Pancreas (tissue), 10 donors: ENCODE measurements around the gene ACSF3. TPM values are rescaled to one million over a fixed set of nuclear protein-coding genes. Genes with fewer than 3 reads are reported as not detected.

Experiments
- ATAC-seq, 4 donors: fragments of 200-7000 bp; cut with Tn5 transposase; one replicate each; pipeline versions ENCODE4 v1.8.0 to v1.9.1; 2020; ENCODE audit warnings: mild to moderate bottlenecking in 4 of 4, moderate library complexity in 4 of 4
- DNase-seq, 6 donors: peaks; one replicate each; pipeline ENCODE4 v3.0.0-alpha.2; 2020
- FAIRE-seq: peaks from 2 replicates; lab custom pipeline; 2012; peaks lifted over from hg19 to GRCh38; lab: Jason Lieb, UNC
- H3K27ac ChIP-seq, 4 donors: fragments of 200-600 bp; sonication (generic); 1 replicate in 3 of 4; 2 replicates in 1 of 4; pipeline versions ENCODE4 v1.5.0 to v1.8.0; 2020
- H3K27me3 ChIP-seq, 4 donors: fragments of 200-600 bp; one replicate each; pipeline ENCODE4 v1.8.0; 2021
- H3K36me3 ChIP-seq, 3 donors: fragments of 200-600 bp; sonication (generic) in 1 of 3; one replicate each; pipeline versions ENCODE4 v1.5.0 to v1.8.0; 2020 to 2021
- H3K4me1 ChIP-seq, 3 donors: fragments of 200-600 bp; one replicate each; pipeline ENCODE4 v1.8.0; 2021
- H3K4me3 ChIP-seq, 4 donors: fragments of 200-600 bp; sonication (generic) in 2 of 4; one replicate each; pipeline versions ENCODE4 v1.5.0 to v1.8.0; 2020 to 2021
- H3K9me3 ChIP-seq, 4 donors: fragments of 200-600 bp; one replicate each; pipeline ENCODE4 v1.8.0; 2021
- CTCF ChIP-seq, 4 donors: fragments of 200-600 bp; sonication (generic) in 3 of 4; IDR thresholded peaks; one replicate each; pipeline versions ENCODE4 v1.5.0 to v1.8.0; 2021; ENCODE audit warnings: antibody characterized with exemption in 4 of 4
- WGBS, 2 donors: extraction: QIAGEN DNeasy Blood & Tissue Kit; methylation state at CpG; one replicate each; pipeline ENCODE4 v1.1.7; 2013; 5-methylcytosine and 5-hydroxymethylcytosine counted together
- intact Hi-C, 3 donors: fragments of 100-400 bp; cut with DNase I; formaldehyde crosslinking; loops; one replicate each; pipeline versions ENCODE4 v1.11.1 to v1.14.2; 2022
- polyA plus RNA-seq, 2 donors: library from polyadenylated mRNA; stranded (reverse); fragments of 200-250 nt; gene quantifications; one replicate each; pipeline ENCODE4 v1.2.3, GENCODE V29; 2013
- total RNA-seq, 6 donors: library from RNA; stranded (reverse); fragmentation: NEBNext Ultra II Directional in 4 of 6; extraction: Animal tissue kit (Norgen Biotek cat#: 25700) in 4 of 6; gene quantifications; one replicate each; pipeline versions ENCODE4 v1.2.1 to v1.2.4, GENCODE V29; 2021 to 2023
- donor health status: healthy with polysubstance abuse.
- donor health status: DM: no; HTN: no; CAD: no; lungs with moderate emphysema.
- donor health status: DM: no; HTN: no; CAD: no.
- donor health status: control.
- donor health status: control.
- donor health status: Bipolar disorder and iron deficiency.
- donor health status: DM: yes; HTN: yes; CAD: no.
- donor health status: DM: no; HTN: no; CAD: no.
- donor health status: DM: no; HTN: no; CAD: no.
- donor health status: DM: yes; HTN: yes; CAD: no.

ACSF3 gene
- total and polyA plus RNA-seq, 8 donors: 17.3 to 36.9 (median 20.8) TPM

GRCh38 chr16:89156740-89157645 is 63.3 kb downstream of the ACSF3 start:
- H3K36me3 ChIP-seq: peaks cover 0 to 1% (median 0%) of the 10 kb centered on the region in 3 donors
- DNase-seq (peak in 2 of 6 donors; percentile 19 to 69), FAIRE-seq (no peak), ATAC-seq (peak; percentile 3 to 22 (median 10))
- no peaks in the 10 kb centered on the region for H3K4me1 ChIP-seq
- peaks cover 0 to 5% (median 0%) of the 10 kb centered on the region in 4 donors for H3K27me3 ChIP-seq
- intact Hi-C loops: no loop called here
- no peak for TF ChIP-seq CTCF (IDR thresholded peaks at IDR 0.05)
- no peak overlapping the region for H3K27ac ChIP-seq
- H3K9me3 ChIP-seq: no peaks in the 10 kb centered on the region
- 54 to 60% methylated on average over 26 of the region's 26 CpGs for WGBS, 2 donors
- H3K4me3 ChIP-seq: no peak overlapping the region

- no peak for TF ChIP-seq CTCF (IDR thresholded peaks at IDR 0.05)
- Histone ChIP-seq H3K9me3 (no peaks in the 10 kb centered on the region), H3K27me3 (peaks cover 0 to 5% (median 0%) of the 10 kb centered on the region in 4 donors), H3K36me3 (no peaks in the 10 kb centered on the region), H3K4me1 (no peaks in the 10 kb centered on the region), H3K27ac (no peak overlapping the region), H3K4me3 (no peak overlapping the region)
- no peak for DNase-seq
- 73 to 89% methylated on average over 12 of the region's 12 CpGs for WGBS, 2 donors
- intact Hi-C loops: no loop called here
- ATAC-seq: no peak
- no peak for FAIRE-seq
Measured at GRCh38 chr16:89157778-89158177, 64.1 kb downstream of the ACSF3 start.

- 56 to 57% methylated on average over 48 of the region's 48 CpGs for WGBS, 2 donors
- no peaks in the 10 kb centered on the region for H3K36me3 ChIP-seq
- TF ChIP-seq CTCF (IDR thresholded peaks at IDR 0.05): no peak
- H3K9me3 ChIP-seq: no peaks in the 10 kb centered on the region
- ATAC-seq (no peak), DNase-seq (peak in 2 of 6 donors; percentile 21 to 62), FAIRE-seq (no peak)
- H3K27me3 ChIP-seq: peaks cover 0 to 5% (median 0%) of the 10 kb centered on the region in 4 donors
- H3K4me3 ChIP-seq: no peak overlapping the region
- no peaks in the 10 kb centered on the region for H3K4me1 ChIP-seq
- intact Hi-C loops: no loop called here
- no peak overlapping the region for H3K27ac ChIP-seq
Measured at GRCh38 chr16:89159066-89159849, 65.6 kb downstream of the ACSF3 start.

- TF ChIP-seq CTCF (IDR thresholded peaks at IDR 0.05): no peak
- Histone ChIP-seq H3K9me3 (no peaks in the 10 kb centered on the region), H3K27ac (no peak overlapping the region), H3K4me1 (no peaks in the 10 kb centered on the region), H3K27me3 (peaks cover 0 to 5% (median 0%) of the 10 kb centered on the region in 4 donors), H3K4me3 (no peak overlapping the region), H3K36me3 (no peaks in the 10 kb centered on the region)
- no peak for FAIRE-seq
- intact Hi-C loops: loop anchor here in 2 of 3 donors (5.0 to 10.0 kb wide), 2 partner anchors 418 to 425 kb away; no protein-coding TSS in a partner anchor
- DNase-seq: peak in 1 of 6 donors; percentile 71
- WGBS, 2 donors: 69 to 85% methylated on average over 19 to 20 of the region's 20 CpGs
- ATAC-seq: no peak
Measured at GRCh38 chr16:89159850-89160354, 66.2 kb downstream of the ACSF3 start.
